Activated T-helper 17 cell treated with anti-CD3 and anti-CD28 coated beads, Interleukin-2, amount 50 U/mL, for 72 hours (primary cell): Measurements from ENCODE around the gene FBLN5. TPM values are rescaled to one million over a fixed set of nuclear protein-coding genes. Genes with fewer than 3 reads are reported as not detected.
"Not testable (repeated sequence)": the region's sequence is repeated elsewhere in the genome, so short reads cannot be mapped to it uniquely, and the experiment has no call there.

Source experiments
- ATAC-seq: fragments of 150-1000 bp; cut with Tn5 transposase; replicated peaks from 2 replicates; pipeline ENCODE4 v1.10.0; 2021; ENCODE audit warnings: mild to moderate bottlenecking, moderate library complexity
- H3K27ac Mint-ChIP-seq: one replicate; pipeline ENCODE4 v1.8.0; 2022; ENCODE audit warnings: mixed read lengths
- H3K27me3 Mint-ChIP-seq: one replicate; pipeline ENCODE4 v1.8.0; 2022; ENCODE audit warnings: mixed read lengths
- H3K36me3 Mint-ChIP-seq: one replicate; pipeline ENCODE4 v1.8.0; 2022; ENCODE audit warnings: low read depth, mild to moderate bottlenecking, mixed read lengths
- H3K4me1 Mint-ChIP-seq: one replicate; pipeline ENCODE4 v1.8.0; 2022; ENCODE audit warnings: mixed read lengths
- H3K4me3 Mint-ChIP-seq: one replicate; pipeline ENCODE4 v1.8.0; 2022; ENCODE audit warnings: mild to moderate bottlenecking, mixed read lengths
- H3K9me3 Mint-ChIP-seq: one replicate; pipeline ENCODE4 v1.8.0; 2022; ENCODE audit warnings: mixed read lengths
- total RNA-seq, 2 donors: library from RNA; stranded (reverse); gene quantifications; one replicate each; pipeline ENCODE4 v1.2.3, GENCODE V29; 2022

FBLN5 gene
- total RNA-seq, 2 donors from 2014 or later, result 1.4 to 7.6 TPM

DNA sequence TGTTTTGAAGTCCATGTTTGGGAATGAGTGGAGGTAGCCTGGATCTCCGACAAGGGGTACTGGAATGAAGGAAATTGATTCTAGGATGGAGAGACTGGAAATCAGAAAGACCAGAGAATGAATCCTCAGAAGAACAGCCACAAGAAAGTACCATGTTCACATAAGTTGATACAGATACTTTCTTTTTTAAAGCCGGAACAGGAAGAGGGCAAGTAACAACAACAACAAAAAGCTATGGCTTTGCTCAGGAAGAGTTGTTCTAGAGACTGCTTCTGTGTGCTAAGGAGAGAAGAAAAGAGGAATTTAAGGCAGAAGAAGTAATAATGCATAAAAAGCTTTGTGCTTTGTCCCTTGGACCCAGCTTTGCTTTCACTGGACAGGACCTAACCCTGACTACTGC is 86.4 kb downstream of the FBLN5 start:
- ATAC-seq, result peak; percentile 20
- peaks cover 24% of the 10 kb centered on the region for H3K36me3 Mint-ChIP-seq
- peaks cover 48% of the 10 kb centered on the region for H3K4me1 Mint-ChIP-seq

DNA sequence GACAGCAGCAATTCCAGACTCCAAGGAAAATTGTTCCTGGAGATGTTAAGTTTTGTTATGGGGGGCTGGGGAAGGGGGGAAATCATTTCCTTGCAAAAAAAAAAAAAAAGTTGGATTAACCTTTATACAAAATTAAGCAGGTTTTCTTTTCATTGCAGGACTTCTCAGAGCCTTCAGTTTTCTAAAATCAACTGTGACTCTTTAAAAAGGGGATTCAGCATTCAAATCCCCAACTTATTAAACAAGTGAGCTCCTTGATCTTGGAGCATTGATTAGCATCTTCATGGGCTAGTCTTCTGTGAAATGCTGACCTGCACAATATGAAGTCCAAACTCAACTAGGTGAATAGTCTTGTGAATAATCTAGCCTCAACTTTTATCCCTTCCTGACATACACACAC is 87.3 kb downstream of the FBLN5 start:
- Mint-ChIP-seq H3K27me3 (no peaks in the 10 kb centered on the region), H3K27ac (peak overlapping the region; percentile 95), H3K9me3 (peaks cover 5% of the 10 kb centered on the region), H3K4me3 (peak overlapping the region; percentile 95), H3K36me3 (peaks cover 24% of the 10 kb centered on the region), H3K4me1 (peaks cover 52% of the 10 kb centered on the region)
- no peak for ATAC-seq

More for the DNA sequence above, 86.4 kb downstream of the FBLN5 start:
- Mint-ChIP-seq H3K27ac (peak overlapping the region; percentile 95), H3K4me3 (peak overlapping the region; percentile 95), H3K9me3 (peaks cover 5% of the 10 kb centered on the region), H3K27me3 (no peaks in the 10 kb centered on the region)

DNA sequence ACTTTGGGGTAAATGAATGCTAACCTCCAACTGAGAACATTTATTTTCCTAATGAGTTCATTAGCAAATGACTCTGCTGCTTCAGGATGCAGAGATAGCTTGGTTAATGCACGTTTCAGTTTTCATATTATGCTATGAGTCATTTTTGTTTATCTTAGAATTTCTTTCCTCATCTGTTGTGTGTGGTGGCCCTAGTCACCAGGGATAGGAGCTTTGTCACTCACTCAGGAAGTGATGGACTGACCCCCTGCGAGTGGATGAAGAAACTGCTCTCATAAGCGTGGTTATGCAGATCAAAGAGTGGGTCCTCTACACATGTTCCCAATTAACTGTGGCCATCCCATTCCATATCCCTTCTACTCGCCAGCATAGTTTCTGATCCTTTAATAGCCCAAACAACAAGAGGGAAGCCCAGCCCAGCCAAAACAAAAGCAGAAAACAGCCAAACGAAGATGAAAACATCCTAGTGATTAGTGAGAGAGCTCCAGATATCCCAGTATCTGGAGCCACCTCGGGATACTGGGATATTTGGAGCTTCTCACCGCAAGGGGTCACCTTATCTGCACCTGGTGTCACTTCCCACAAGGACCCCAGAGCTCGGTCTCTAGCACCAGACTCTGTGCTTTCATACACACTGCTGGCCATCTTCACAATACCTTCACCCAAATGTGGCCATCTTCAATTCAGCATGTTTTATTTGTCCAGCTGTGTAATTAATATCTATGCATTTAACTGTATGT is 88.8 kb downstream of the FBLN5 start:
- Mint-ChIP-seq H3K36me3 (peaks cover 24% of the 10 kb centered on the region), H3K4me1 (peaks cover 60% of the 10 kb centered on the region)

DNA sequence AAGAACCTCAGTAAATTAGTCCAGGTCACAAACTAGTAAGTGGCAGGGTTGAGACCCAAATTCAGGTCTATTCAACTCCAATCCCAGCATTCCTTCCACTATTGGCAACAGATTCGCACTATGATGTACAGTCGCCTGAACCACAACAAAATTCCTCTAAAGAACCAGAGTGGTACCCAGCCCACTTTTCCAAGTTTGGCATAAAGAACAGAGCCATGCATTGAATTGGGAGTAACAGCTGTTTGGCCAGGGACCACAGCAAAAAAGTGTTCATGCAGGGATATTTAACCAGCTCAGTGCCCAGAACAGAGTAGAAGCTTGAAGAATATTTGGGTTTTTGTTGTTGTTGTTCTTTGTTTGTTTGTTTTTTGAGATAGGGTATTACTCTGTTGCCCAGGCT is 89.9 kb downstream of the FBLN5 start:
- peak overlapping the region; percentile 44 for H3K27ac Mint-ChIP-seq
- peaks cover 57% of the 10 kb centered on the region for H3K4me1 Mint-ChIP-seq
- H3K36me3 Mint-ChIP-seq, result peaks cover 21% of the 10 kb centered on the region
- peak overlapping the region; percentile 95 for H3K4me3 Mint-ChIP-seq
- H3K27me3 Mint-ChIP-seq, result no peaks in the 10 kb centered on the region
- no peak for ATAC-seq
- H3K9me3 Mint-ChIP-seq, result peaks cover 5% of the 10 kb centered on the region

More for the DNA sequence above, 88.8 kb downstream of the FBLN5 start:
- Mint-ChIP-seq H3K27ac (peak overlapping the region; percentile 44), H3K9me3 (peaks cover 5% of the 10 kb centered on the region), H3K4me3 (peak overlapping the region; percentile 95), H3K27me3 (no peaks in the 10 kb centered on the region)
- ATAC-seq, result peak; percentile 92

DNA sequence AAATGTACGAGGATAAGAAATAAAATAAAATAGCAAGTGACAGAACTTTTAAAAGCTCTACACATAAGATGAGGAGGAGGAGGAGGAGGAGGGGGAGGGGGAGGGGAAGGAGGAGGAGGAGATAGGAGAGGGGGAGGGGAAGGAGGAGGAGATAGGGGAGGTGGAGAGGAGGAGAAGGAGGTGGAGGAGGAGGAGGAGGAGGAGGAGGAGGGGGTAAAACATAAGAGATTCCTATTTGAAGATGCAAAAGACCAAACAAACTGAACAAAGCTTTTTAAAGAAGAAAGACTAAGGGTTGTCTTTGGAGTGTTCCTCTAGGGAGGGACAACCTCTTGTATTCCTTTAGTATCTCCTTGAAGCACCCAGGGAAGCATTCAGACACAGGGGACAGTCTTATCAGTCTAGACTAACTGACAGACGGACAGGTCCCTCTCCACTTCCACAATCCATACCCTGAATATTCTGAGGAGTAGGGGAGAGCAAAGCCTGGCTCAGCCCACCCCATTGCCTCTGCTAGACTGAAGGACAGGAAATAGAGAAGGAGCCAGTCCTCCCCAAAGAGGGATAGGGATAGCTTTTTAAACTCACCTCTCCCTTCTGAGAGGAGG is 93.1 kb downstream of the FBLN5 start:
- no peaks in the 10 kb centered on the region for H3K27me3 Mint-ChIP-seq
- H3K27ac Mint-ChIP-seq, result peak overlapping the region; percentile 79
- H3K4me1 Mint-ChIP-seq, result peaks cover 48% of the 10 kb centered on the region
- peaks cover 41% of the 10 kb centered on the region for H3K36me3 Mint-ChIP-seq
- no peak for ATAC-seq
- H3K9me3 Mint-ChIP-seq, result no peaks in the 10 kb centered on the region
- H3K4me3 Mint-ChIP-seq, result peak overlapping the region; percentile 34

DNA sequence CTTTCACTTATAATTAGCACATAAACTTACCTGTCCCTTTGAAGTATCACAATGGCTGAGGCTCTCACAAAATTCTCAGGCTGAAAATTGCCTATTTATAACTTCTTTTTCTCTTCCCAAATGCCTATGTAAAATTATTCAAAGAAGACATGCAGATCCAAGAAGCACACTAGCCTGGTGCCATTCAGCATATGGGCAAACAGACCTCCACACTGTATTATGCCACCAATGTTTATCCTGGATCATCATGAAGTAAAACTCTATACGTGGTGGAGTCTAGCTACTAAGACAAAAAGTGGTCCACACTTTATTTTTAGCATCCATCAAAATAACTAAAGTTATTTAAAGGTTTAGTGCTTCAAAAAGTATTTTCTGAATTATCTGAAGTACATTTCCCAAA is 95.9 kb downstream of the FBLN5 start:
- Mint-ChIP-seq H3K36me3 (peaks cover 41% of the 10 kb centered on the region), H3K4me3 (no peak overlapping the region), H3K4me1 (peaks cover 38% of the 10 kb centered on the region), H3K9me3 (no peaks in the 10 kb centered on the region), H3K27me3 (no peaks in the 10 kb centered on the region), H3K27ac (no peak overlapping the region)
- ATAC-seq, result no peak

DNA sequence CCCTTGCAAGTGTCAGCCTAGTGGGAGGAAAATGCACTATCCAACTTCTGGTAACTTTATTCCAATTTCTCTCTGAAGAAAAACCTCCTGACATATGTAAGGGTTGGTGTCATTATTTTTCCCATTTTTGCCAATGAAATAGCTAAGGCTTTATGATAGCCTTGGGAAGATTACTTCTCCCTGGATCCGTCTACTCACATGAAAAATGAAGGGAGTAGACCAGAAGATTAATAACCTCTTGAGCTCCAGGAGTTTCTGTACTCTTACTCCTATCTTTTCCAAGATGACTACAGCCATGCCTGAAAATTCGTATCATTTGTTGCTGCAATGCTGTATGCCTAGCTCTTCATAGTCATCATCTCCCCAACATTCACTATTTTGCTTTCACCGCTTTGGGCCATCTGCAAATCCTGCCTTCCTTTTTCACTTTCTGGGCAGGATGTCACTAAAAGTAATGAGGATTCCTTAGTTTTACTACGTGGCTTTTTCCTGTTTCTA is 98.9 kb downstream of the FBLN5 start:
- no peaks in the 10 kb centered on the region for H3K27me3 Mint-ChIP-seq
- H3K4me3 Mint-ChIP-seq, result no peak overlapping the region
- no peaks in the 10 kb centered on the region for H3K9me3 Mint-ChIP-seq
- ATAC-seq, result no peak
- H3K27ac Mint-ChIP-seq, result no peak overlapping the region
- H3K4me1 Mint-ChIP-seq, result peaks cover 22% of the 10 kb centered on the region
- H3K36me3 Mint-ChIP-seq, result peaks cover 49% of the 10 kb centered on the region

DNA sequence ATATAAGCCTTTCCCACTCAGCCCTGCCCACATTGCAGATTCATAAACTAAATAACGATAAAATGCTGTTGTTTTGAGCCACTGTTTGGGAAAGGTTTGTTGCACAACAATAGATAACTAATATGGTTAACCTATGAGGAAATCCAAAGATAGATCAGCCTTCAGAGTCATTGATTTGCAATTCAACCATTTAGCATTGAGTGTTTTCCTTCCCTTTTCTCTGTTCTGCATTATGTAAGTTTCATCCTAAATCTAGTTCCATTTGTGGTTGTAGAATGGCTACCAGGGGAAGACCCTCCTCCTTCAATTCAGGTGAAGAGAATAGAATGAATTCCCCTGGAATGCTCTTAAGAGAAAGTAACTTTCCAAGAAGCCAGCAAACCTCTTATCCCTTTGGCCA is 99.8 kb downstream of the FBLN5 start:
- H3K4me1 Mint-ChIP-seq, result peaks cover 16% of the 10 kb centered on the region
- no peak overlapping the region for H3K27ac Mint-ChIP-seq
- no peaks in the 10 kb centered on the region for H3K27me3 Mint-ChIP-seq
- peaks cover 42% of the 10 kb centered on the region for H3K36me3 Mint-ChIP-seq
- H3K9me3 Mint-ChIP-seq, result no peaks in the 10 kb centered on the region
- no peak for ATAC-seq
- no peak overlapping the region for H3K4me3 Mint-ChIP-seq

DNA sequence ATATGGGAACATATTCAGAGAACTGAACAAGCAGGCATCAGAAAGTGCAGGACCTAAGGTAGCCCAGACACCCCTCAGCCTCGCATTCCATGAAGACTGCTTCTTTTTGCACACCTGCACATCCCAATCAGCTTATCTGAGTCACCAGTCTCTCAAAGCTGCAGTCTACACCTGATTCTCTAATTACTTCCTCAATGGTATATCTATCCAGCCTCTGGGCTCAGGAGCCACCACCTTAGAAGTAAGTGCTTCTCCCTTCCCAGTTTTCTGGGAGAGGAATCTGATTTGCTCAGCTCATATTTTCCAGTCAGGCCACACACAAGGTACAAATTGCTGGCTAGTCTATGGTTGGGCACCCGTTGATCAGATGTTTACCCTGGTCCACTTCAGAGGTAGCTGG is 101.8 kb downstream of the FBLN5 start:
- H3K27ac Mint-ChIP-seq, result no peak overlapping the region
- H3K4me3 Mint-ChIP-seq, result no peak overlapping the region
- peaks cover 25% of the 10 kb centered on the region for H3K36me3 Mint-ChIP-seq
- H3K27me3 Mint-ChIP-seq, result no peaks in the 10 kb centered on the region
- peaks cover 15% of the 10 kb centered on the region for H3K4me1 Mint-ChIP-seq
- no peaks in the 10 kb centered on the region for H3K9me3 Mint-ChIP-seq
- ATAC-seq, result no peak

DNA sequence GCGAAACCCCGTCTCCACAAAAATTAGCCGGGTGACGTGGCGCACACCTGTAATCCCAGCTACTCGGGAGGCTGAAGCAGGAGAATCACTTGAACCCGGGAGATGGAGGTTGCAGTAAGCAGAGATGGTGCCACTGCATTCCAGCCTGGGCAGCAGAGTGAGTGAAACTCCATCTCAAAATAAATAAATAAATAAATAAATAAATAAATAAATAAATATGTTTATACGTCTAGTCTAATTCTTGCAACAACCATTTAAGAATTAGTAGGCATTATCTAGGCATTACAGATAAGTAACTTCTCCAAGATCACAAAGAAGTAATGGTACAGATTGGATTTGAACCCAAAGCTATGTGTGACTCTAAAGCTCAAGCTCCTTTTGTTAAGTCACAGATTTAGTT is 102.4 kb downstream of the FBLN5 start:
- not testable (repeated sequence) for H3K27ac Mint-ChIP-seq, H3K9me3 Mint-ChIP-seq, ATAC-seq, H3K27me3 Mint-ChIP-seq, H3K4me3 Mint-ChIP-seq
- H3K4me1 Mint-ChIP-seq, result peaks cover 18% of the 10 kb centered on the region
- H3K36me3 Mint-ChIP-seq, result peaks cover 21% of the 10 kb centered on the region

DNA sequence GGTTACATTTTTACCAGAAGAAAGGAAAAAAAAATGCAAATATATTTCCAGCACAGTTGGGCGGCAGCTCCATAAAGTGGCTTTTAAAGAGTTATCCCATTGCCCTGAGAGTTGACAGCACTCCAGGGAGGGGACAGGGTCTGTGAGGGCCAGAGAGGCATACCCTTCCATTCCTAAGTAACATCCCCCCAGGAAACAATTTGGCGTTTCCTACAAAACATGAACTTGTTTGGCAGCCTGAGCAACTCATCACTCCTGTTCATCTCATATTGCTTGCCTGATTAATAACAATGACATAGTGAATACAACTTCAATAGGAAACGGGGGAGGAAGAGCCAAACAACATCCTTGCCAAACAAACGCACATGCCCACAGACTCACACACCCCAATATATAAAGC is 103.5 kb downstream of the FBLN5 start:
- Mint-ChIP-seq H3K4me3 (no peak overlapping the region), H3K9me3 (no peaks in the 10 kb centered on the region), H3K36me3 (peaks cover 11% of the 10 kb centered on the region), H3K27me3 (no peaks in the 10 kb centered on the region), H3K4me1 (peaks cover 18% of the 10 kb centered on the region), H3K27ac (no peak overlapping the region)
- no peak for ATAC-seq

DNA sequence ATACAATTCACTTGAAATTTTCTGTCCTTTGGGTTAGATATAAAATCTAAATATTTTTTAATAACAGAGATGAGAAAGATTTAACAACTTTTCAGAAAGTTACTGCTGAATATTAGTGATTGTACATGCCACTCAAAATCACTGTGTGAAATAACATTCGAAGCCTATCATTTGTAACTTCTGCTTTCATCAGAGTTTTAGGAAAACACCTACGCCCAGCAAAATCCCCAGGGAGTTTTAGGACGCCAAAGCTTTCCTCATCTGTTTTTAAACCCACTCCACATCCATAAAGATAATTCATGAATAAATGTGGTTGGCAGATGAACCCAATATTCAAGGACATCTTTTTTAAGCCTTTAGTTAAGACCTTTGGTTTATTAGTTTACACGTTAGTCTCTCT is 104.1 kb downstream of the FBLN5 start:
- Mint-ChIP-seq H3K27ac (no peak overlapping the region), H3K9me3 (no peaks in the 10 kb centered on the region), H3K4me1 (peaks cover 18% of the 10 kb centered on the region), H3K36me3 (peaks cover 8% of the 10 kb centered on the region), H3K27me3 (no peaks in the 10 kb centered on the region), H3K4me3 (no peak overlapping the region)
- ATAC-seq, result no peak

DNA sequence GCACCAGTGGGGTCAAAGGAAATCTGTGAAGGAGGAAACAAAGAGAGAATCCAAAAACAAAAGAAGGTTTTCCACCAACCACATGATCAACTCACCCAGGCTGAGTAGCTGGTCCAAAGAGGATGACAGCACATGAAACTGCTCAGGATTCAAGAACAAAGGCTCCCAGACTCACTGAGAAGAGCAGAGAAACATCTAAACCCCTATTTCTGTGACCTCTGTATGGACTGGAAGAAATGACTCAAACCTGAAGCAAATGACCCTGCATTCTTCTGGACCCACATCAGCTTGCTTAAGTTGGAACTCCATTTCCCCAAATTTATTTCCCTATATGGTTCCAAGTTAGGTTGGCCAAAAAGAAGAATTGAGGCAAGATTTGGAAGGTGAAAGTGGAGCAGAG is 106.4 kb downstream of the FBLN5 start:
- peak; percentile 24 for ATAC-seq
- Mint-ChIP-seq H3K4me3 (no peak overlapping the region), H3K27me3 (no peaks in the 10 kb centered on the region), H3K27ac (peak overlapping the region; percentile 55), H3K9me3 (no peaks in the 10 kb centered on the region), H3K36me3 (peaks cover 3% of the 10 kb centered on the region), H3K4me1 (peaks cover 15% of the 10 kb centered on the region)

DNA sequence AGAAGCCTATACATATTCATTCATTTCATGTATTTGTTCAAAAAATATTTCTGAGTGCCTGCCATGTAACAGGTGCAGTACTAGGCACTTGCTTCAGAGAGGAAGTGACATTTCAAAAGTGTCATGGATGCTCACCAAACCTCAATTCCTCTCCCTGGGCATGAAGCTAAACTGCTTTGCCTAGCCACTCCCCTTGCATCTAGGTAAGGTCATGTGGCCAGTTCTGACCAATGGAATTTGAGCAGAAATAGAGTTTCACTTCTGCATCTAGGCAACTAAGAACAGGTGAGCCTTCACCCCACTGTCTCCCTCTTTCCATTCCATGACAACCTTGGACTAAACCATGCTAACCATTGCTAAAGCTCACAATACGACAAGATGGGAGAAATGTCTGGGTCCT is 107.7 kb downstream of the FBLN5 start:
- no peak overlapping the region for H3K27ac Mint-ChIP-seq
- H3K4me3 Mint-ChIP-seq, result no peak overlapping the region
- H3K4me1 Mint-ChIP-seq, result peaks cover 15% of the 10 kb centered on the region
- H3K27me3 Mint-ChIP-seq, result no peaks in the 10 kb centered on the region
- no peaks in the 10 kb centered on the region for H3K9me3 Mint-ChIP-seq
- no peak for ATAC-seq
- no peaks in the 10 kb centered on the region for H3K36me3 Mint-ChIP-seq

DNA sequence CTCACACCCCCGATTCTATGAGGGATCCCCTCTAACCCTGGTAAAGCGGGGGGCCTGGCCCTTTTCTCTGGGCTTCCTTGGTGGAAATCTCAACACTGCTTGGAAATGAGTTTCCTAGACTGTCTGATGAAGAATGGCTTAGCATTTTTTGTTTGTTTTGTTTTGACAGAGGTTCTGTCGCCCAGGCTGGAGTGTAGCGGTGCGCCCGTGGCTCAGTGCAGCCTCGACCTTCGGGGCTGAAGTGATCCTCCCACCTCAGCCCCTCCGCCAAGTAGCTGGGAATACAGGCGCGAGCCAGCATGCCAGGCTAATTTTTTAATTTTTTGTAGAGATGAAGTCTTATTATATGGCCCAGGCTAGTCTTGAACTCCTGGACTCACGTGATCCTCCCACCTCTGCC is 110.4 kb downstream of the FBLN5 start:
- Mint-ChIP-seq H3K4me3 (peak overlapping the region; percentile 82), H3K27me3 (no peaks in the 10 kb centered on the region), H3K36me3 (no peaks in the 10 kb centered on the region), H3K4me1 (peaks cover 27% of the 10 kb centered on the region), H3K27ac (peak overlapping the region; percentile 65), H3K9me3 (no peaks in the 10 kb centered on the region)
- no peak for ATAC-seq
